GM13976 (cell line): ENCODE data around the gene TRIM67.

Experiments used
- DNase-seq: peaks from one replicate; pipeline ENCODE4 v3.0.0; 2012; ENCODE audit warnings: low spot score
- in situ Hi-C: fragments of 300-500 bp; cut with MboI; formaldehyde crosslinking; loops from one replicate; pipeline ENCODE4 v1.12.0; 2022; ENCODE audit warnings: low sequenced_read_pairs, mixed read lengths, inconsistent platforms; ENCODE audit not compliant: unreplicated experiment
- TF ChIP-seq, protein P1 (sequence below): IDR thresholded peaks from 2 replicates; pipeline ENCODE4 v1.5.1; 2012; ENCODE audit warnings: borderline replicate concordance, mild to moderate bottlenecking; ENCODE audit not compliant: insufficient read depth; ENCODE audit errors: extremely low read depth, missing control alignments, control extremely low read depth

The TRIM67 gene

DNA sequence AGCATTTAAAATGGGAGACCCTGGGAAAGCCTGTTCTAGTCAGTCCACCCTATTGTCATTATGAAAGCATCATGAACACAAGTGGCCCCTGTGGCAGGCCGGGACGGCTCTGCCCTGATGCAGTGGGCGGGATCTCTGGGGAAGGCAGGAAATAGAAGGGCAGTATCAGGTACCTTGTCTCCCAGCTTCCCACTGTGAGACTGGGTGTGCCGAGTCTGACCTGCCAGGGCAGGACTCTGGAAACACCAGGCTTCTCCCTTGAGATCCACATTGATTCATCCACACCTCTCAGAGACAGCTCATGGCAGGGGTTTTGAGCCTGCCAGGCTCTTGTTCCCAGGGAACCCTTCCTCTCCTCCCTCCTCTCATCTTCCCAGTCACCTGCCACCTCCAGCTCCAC lies 54.6 kb downstream of the TRIM67 start:
- TF ChIP-seq, protein P1, sequence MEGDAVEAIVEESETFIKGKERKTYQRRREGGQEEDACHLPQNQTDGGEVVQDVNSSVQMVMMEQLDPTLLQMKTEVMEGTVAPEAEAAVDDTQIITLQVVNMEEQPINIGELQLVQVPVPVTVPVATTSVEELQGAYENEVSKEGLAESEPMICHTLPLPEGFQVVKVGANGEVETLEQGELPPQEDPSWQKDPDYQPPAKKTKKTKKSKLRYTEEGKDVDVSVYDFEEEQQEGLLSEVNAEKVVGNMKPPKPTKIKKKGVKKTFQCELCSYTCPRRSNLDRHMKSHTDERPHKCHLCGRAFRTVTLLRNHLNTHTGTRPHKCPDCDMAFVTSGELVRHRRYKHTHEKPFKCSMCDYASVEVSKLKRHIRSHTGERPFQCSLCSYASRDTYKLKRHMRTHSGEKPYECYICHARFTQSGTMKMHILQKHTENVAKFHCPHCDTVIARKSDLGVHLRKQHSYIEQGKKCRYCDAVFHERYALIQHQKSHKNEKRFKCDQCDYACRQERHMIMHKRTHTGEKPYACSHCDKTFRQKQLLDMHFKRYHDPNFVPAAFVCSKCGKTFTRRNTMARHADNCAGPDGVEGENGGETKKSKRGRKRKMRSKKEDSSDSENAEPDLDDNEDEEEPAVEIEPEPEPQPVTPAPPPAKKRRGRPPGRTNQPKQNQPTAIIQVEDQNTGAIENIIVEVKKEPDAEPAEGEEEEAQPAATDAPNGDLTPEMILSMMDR: no peak
- in situ Hi-C loops: no loop called here
- DNase-seq: peak; percentile 22

DNA sequence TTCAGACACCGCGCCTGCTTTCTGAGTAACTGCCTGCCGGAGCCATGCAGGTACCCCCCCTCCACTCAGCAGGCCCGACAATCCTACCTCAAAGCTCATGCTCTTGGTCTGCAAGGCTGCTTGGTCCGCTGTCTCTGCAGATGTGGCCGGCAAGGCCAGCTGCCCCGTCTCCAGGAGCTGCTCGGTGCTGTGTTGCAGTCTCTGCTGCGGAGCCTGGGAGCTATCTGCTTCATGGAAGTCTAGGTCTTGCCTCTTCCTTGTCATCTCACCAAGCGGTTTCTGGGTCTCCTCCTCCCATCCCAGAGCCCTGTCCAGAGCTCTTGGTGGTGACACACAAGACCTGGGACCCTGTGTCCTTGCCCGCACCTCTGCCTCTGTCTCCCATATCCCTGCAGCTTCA lies 55.2 kb downstream of the TRIM67 start:
- DNase-seq: peak; percentile 19
- in situ Hi-C loops: no loop called here
- TF ChIP-seq, protein P1: no peak

- in situ Hi-C loops: no loop called here
- TF ChIP-seq, protein P1: no peak
- DNase-seq: no peak
These were observed 56.2 kb downstream of the TRIM67 start for GRCh38 chr1:231218078-231218477.

DNA sequence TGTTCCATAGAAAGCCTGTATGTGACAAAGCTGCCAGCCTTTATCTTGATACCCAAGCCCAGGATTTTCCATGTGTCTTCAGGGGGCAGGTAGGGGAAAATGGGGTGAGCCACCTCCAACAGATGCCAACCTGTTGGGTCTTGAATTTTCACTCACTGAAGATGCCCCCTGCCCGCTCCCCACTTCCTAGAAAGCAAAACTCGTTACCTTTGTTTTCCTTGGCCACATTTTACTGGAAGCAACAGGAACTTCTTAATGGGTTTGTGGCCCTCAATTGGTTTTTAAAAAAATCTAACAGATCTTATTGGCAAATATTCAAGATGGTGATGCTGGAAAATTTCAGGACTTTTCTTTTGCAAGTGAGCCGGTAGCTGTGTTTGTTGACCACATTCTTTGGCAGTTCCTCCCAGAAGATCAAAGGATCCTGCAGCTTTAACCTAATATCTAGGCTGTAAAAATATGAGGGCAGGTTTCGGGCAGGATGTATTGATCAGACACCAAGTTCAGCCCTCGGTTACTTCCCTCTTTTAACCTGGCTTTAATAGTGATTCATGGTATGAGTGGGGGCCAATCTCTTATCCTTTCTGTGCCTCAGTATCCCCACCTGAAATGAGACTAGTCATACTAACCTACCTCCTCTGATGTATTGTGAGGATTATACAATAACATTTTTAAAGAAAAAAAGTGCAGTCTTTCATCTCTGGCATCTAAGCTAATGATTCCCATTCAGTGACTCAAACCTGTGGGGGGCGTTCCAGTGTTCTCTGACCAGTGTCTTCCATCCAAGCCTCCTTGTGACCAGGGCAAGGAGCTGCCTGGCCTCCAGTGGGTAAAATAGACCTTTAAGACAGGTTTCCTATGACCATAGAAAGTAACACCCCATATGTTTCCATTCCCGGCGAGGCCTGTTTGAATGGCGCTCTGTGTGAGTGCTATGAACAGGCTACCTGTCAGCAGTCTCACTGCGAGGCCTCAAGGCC lies 57.9 kb downstream of the TRIM67 start:
- in situ Hi-C loops: no loop called here
- TF ChIP-seq, protein P1: no peak
- peak; percentile 11 for DNase-seq

DNA sequence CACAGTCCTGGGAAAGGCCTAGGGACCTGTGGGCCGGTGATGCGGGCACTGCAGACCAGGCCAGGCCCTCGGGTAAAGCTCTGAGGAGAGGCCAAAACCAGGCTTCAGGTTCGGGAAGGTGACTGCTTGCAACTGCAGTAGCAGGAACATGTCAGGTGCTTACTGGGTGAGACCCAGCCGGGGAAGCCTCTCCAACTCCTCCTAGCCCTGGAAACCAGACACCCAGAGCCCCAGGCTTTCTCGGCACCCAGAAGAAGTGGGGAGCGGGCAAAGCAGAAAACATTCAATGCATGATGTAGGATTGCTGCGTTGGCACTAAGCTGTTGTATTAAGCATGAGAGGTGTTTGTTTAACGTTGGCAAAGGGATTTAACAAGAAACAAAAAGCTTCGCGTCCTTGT lies 58.9 kb downstream of the TRIM67 start:
- in situ Hi-C loops: no loop called here
- TF ChIP-seq, protein P1: no peak
- DNase-seq: peak; percentile 8

- DNase-seq: no peak
- in situ Hi-C loops: no loop called here
- TF ChIP-seq, protein P1: no peak
These were observed 64.3 kb downstream of the TRIM67 start for GRCh38 chr1:231226156-231226555.
